Measurements from ENCODE around the gene FANCB.

Gene FANCB

GRCh38 chrX:14872851-14873675 lies at the start of gene FANCB, which contains the start of gene MOSPD2:
FANCB (minus strand) TSS chrX:14873069; CDS start chrX:14865510, 7,559 bp downstream.
MOSPD2 (plus strand) TSS chrX:14873421; CDS start chrX:14873529, 108 bp downstream.
- peak; percentile 93 for DNase-seq (ENCODE audit: low spot score)

- no peak for DNase-seq (ENCODE audit: low spot score)
Measured at GRCh38 chrX:14922437-14922836, 49.6 kb upstream of the FANCB start.

- no peak for DNase-seq (ENCODE audit: low spot score)
Measured at GRCh38 chrX:14920196-14920595, 47.3 kb upstream of the FANCB start.

GRCh38 chrX:14919407-14919806 lies 46.5 kb upstream of the FANCB start:
- DNase-seq (ENCODE audit: low spot score), result no peak

GRCh38 chrX:14916017-14916674 lies 43.3 kb upstream of the FANCB start:
- DNase-seq (ENCODE audit: low spot score), result no peak

GRCh38 chrX:14915596-14915995 lies 42.7 kb upstream of the FANCB start:
- DNase-seq (ENCODE audit: low spot score), result no peak

GRCh38 chrX:14913241-14913640 lies 40.4 kb upstream of the FANCB start:
- no peak for DNase-seq (ENCODE audit: low spot score)

- DNase-seq (ENCODE audit: low spot score), result no peak
Measured at GRCh38 chrX:14903891-14904290, 31.0 kb upstream of the FANCB start.

GRCh38 chrX:14902537-14902936 lies 29.7 kb upstream of the FANCB start:
- peak; percentile 84 for DNase-seq (ENCODE audit: low spot score)

- no peak for DNase-seq (ENCODE audit: low spot score)
Measured at GRCh38 chrX:14899607-14900006, 26.7 kb upstream of the FANCB start.

- no peak for DNase-seq (ENCODE audit: low spot score)
Measured at GRCh38 chrX:14897042-14897441, 24.2 kb upstream of the FANCB start.

GRCh38 chrX:14896273-14896672 lies 23.4 kb upstream of the FANCB start:
- no peak for DNase-seq (ENCODE audit: low spot score)

GRCh38 chrX:14886252-14886651 lies 13.4 kb upstream of the FANCB start:
- DNase-seq (ENCODE audit: low spot score), result no peak

- DNase-seq (ENCODE audit: low spot score), result no peak
Measured at GRCh38 chrX:14884714-14885113, 11.8 kb upstream of the FANCB start.

GRCh38 chrX:14883826-14884225 lies 11.0 kb upstream of the FANCB start:
- DNase-seq (ENCODE audit: low spot score), result no peak

- no peak for DNase-seq (ENCODE audit: low spot score)
Measured at GRCh38 chrX:14875624-14876023, 2.8 kb upstream of the FANCB start.

- peak; percentile 15 for DNase-seq (ENCODE audit: low spot score)
Measured at GRCh38 chrX:14873676-14874049, 794 bp upstream of the FANCB start.

- no peak for DNase-seq (ENCODE audit: low spot score)
Measured at GRCh38 chrX:14872355-14872754, 514 bp downstream of the FANCB start.

GRCh38 chrX:14871767-14872166 lies 1.1 kb downstream of the FANCB start:
- no peak for DNase-seq (ENCODE audit: low spot score)

GRCh38 chrX:14865201-14865600 lies 7.7 kb downstream of the FANCB start:
- peak; percentile 87 for DNase-seq (ENCODE audit: low spot score)

- DNase-seq (ENCODE audit: low spot score), result peak; percentile 15
Measured at GRCh38 chrX:14864631-14865030, 8.2 kb downstream of the FANCB start.

- DNase-seq (ENCODE audit: low spot score), result no peak
Measured at GRCh38 chrX:14851526-14851925, 21.3 kb downstream of the FANCB start.

- DNase-seq (ENCODE audit: low spot score), result no peak
Measured at GRCh38 chrX:14843666-14844065, 29.2 kb downstream of the FANCB start.
